AG09309 (cell line): ENCODE data around the gene SLC35G3.
"Not testable (repeated sequence)": the region's sequence is repeated elsewhere in the genome, so short reads cannot be mapped to it uniquely, and the experiment has no call there.

Source experiments
- DNase-seq: peaks from one replicate; pipeline ENCODE4 v3.0.0-alpha.2; 2010; ENCODE audit warnings: low read depth
- H3K4me3 ChIP-seq: 2 replicates; pipeline ENCODE4 v1.5.1; 2011; ENCODE audit warnings: mild to moderate bottlenecking, low read depth, low read length, moderate library complexity; ENCODE audit not compliant: control insufficient read depth
- TF ChIP-seq, protein P1 (sequence below): IDR thresholded peaks from 2 replicates; pipeline ENCODE4 v1.5.1; 2011; ENCODE audit warnings: mild to moderate bottlenecking, low read depth, low read length, inconsistent platforms; ENCODE audit not compliant: insufficient read depth, control insufficient read depth; ENCODE audit errors: missing control alignments

Gene SLC35G3

GRCh38 chr17:35194001-35194400, at the start of gene SLC35G3:
Gene SLC35G3 (minus strand): TSS chr17:35194393. CDS start chr17:35194307, 86 bp downstream.
- not testable (repeated sequence) for DNase-seq, H3K4me3 ChIP-seq

- peak; percentile 51 for DNase-seq
- TF ChIP-seq, protein P1, sequence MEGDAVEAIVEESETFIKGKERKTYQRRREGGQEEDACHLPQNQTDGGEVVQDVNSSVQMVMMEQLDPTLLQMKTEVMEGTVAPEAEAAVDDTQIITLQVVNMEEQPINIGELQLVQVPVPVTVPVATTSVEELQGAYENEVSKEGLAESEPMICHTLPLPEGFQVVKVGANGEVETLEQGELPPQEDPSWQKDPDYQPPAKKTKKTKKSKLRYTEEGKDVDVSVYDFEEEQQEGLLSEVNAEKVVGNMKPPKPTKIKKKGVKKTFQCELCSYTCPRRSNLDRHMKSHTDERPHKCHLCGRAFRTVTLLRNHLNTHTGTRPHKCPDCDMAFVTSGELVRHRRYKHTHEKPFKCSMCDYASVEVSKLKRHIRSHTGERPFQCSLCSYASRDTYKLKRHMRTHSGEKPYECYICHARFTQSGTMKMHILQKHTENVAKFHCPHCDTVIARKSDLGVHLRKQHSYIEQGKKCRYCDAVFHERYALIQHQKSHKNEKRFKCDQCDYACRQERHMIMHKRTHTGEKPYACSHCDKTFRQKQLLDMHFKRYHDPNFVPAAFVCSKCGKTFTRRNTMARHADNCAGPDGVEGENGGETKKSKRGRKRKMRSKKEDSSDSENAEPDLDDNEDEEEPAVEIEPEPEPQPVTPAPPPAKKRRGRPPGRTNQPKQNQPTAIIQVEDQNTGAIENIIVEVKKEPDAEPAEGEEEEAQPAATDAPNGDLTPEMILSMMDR: no peak
- H3K4me3 ChIP-seq: peak overlapping the region; percentile 91
Observed at GRCh38 chr17:35243561-35244340, 49.6 kb upstream of the SLC35G3 start.

- H3K4me3 ChIP-seq: peak within 1 kb of the TSS; percentile 91
- TF ChIP-seq, protein P1: no peak
- DNase-seq: peak; percentile 79
Observed at GRCh38 chr17:35242805-35243560, 48.8 kb upstream of the SLC35G3 start, which contains the start of gene SLFN5. Gene SLFN5 (plus strand): TSS chr17:35243072. CDS start chr17:35258691, 15,619 bp downstream.

GRCh38 chr17:35242158-35242804, 48.1 kb upstream of the SLC35G3 start:
- peak overlapping the region; percentile 91 for H3K4me3 ChIP-seq
- TF ChIP-seq, protein P1: peak; percentile 17
- no peak for DNase-seq

DNA sequence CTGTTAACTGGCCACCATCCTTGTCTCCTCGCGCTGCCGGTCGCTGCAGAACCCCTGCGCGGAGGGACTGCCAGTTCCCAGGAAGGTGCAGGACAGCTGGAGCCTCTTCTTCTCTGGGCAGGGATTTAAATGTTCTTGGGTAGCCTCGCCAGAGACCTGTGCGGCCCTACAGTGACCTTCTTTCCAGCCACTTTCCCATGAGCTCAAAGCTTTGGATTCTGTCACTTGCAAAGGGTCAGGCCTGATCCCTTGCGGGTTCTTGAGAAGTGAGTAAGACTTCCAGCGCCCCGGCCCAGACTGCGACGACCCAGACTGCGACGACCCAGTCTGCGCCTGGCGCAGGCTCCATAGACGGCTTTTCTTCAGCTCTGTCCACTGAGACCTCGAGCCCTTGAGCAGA, 47.3 kb upstream of the SLC35G3 start:
- TF ChIP-seq, protein P1: no peak
- H3K4me3 ChIP-seq: peak overlapping the region; percentile 91
- no peak for DNase-seq

GRCh38 chr17:35240861-35241260, 46.7 kb upstream of the SLC35G3 start:
- no peak overlapping the region for H3K4me3 ChIP-seq
- TF ChIP-seq, protein P1: no peak
- DNase-seq: no peak
